ENCODE data around the gene NFIC.
"Not testable (repeated sequence)": the region's sequence is repeated elsewhere in the genome, so short reads cannot be mapped to it uniquely, and the experiment has no call there.

Gene NFIC

DNA sequence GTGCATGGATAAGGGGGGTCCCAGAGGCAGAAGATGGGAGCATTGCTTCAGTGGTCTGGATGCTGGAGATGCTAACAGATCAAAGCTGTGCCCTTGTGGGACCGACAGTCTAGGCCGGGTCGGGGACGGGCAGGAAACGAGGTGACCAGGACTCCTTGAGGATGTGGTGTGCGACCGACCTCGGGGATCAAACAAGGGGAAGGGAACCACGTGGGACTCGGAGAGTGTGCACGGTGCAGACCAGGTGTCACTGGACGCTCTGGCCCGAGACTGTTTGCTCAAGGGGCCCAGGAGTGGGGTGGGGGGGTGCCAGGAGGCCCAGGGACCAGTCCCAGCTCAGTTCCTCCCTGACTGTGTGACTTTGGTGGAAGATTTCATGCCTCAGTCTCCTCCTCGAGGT is 6.0 kb downstream of the NFIC start:
- DNase-seq (ENCODE audit: low read depth, low spot score): no peak

DNA sequence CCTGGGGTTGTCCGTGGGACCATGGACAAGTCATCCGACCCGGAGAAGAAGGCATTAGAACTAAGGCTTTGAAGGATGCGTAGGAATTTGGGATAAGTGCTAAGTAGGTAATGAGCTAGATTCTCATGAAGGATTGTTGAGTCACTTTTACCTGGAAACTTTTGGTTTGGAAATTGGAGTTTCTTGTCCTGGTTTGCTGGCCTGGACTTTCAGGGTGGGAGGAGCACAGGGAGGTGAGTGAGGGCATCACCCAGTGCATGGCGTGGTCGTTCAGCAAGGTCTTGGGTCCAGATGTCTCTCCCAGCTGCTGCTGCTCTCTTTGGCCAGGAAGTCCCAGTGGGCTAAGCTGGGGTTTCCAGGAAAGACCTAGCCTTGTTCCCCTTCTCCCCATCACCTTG is 7.6 kb downstream of the NFIC start:
- no peak for DNase-seq (ENCODE audit: low read depth, low spot score)

DNA sequence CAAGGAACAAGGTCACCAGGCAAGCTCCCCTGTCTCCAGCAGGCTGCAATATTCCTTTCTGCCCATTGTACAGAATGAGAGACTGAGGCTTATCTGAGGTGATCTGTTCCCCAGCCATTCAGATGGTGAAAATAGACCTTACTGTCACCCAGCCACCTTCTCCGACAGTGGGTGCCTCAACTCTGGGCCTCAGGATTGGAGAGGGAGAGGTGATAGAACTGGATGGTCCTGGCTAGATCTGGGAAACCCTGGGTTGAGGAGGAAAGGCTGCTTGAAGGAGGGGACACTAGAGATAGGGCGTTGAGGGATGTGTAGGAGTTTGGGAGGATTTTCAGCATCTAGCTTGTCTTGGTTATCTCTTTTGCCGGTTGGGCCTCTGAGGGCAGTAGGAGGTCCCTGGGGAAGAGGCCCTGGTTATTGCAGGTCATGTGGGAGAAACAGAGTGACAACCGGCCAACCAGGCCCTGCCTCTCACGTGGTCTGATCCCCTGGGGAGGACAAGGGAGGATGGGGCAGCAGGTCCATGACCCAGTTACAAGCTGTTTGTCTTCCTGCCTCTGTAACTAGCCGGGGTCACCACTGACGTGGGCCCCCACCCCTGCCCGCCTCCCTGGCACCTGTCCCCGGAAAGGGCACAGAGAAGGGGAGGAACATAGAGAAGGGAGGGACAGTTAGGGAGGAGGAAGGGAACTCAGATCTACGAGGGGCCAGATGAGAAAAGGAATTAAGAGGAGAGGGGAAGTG is 8.2 kb downstream of the NFIC start:
- DNase-seq (ENCODE audit: low read depth, low spot score): no peak

DNA sequence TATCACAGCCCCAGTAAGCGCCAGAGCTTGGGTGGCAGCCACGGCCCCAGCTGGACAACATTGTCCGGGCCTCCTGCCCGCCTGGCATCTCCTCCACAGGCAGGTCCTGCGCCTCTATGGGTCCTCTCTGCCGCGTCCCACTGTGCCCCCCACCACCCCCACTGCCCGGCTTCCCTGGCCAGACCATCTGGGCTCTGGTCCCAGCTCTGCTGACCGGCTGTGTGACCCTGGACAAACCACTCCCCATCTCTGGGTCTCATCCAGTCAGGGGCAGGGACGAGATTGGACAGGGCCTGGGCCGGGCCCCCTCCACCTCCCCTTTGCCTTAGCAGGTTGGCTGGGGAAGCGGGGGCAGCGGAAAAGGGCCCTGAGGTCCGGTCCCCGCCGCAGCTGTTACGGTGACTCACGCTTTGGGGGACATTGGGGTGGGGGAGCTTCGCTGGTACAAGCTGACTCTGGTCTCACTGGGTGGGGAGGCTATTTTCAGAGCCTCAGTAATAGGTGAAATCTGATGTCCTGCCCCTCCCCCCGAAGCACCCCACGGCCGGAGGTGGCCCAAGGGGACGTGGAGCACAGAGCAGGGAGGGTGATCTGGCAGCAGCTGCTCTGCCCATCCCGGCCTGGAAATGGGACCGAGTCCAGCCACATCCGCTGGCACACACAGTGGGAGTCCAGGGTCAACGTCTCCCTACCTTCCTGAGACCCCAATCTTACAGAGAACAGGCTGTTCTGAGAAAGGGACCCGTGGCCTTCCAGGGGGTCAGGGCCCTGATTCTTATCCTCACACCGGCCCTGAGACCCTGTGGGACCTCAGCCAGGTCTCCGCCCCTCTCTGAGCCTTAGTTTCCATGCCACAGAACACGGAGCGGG is 9.1 kb downstream of the NFIC start:
- no peak for DNase-seq (ENCODE audit: low read depth, low spot score)

DNA sequence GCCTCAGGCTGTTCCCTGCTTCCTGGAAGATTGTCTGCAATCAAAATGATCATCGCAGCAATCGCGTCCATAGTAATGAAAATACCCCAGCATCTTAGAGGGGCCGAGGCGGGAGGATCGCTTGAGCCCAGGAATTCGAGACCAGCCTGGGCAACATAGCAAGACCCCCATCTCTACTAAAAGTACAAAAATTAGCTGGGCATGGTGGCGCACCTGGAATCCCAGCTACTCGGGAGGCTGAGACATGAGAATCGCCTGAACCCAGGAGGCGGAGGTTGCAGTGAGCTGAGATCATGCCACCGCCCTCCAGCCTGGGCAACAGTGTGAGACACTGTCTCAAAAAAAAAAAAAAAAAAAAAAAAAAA is 9.7 kb downstream of the NFIC start:
- DNase-seq (ENCODE audit: low read depth, low spot score): not testable (repeated sequence)

DNA sequence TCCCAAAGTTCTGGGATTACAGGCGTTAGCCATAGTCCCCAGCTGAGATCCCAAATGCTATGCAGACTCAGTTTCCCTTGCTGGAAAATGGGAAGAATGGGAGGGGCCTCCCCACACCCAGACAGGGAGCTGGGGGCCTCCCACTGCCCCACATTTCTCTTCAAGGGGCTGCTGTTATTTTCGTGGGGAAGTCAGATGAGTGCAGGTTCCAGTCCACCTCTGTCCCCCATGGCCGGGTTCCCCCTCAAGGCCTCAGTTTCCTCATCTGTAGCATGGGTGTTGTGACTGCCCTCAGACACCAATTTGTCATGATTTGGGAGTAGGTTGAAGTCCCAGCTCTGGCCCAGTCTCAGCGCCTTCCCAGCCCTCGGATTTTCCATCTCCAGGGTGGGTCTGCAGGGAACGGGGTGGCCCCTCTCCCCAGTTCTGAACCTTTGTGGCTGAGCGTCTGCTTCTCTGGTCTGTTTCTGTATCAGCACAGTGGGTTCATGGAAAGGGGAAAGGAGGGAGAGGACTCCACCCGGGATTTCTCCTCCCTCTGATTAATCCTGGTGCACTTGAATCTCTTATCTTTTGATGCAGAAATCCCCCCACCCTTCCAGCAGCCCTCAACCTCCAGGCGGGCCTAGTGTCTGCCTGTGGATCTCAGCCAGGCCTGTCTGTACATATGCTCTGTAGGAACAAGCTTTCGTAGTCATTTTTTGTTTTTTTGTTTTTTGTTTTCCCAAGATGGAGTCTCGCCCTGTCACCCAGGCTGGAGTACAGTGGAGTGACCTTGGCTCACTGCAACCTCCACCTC is 12.2 kb downstream of the NFIC start:
- no peak for DNase-seq (ENCODE audit: low read depth, low spot score)

DNA sequence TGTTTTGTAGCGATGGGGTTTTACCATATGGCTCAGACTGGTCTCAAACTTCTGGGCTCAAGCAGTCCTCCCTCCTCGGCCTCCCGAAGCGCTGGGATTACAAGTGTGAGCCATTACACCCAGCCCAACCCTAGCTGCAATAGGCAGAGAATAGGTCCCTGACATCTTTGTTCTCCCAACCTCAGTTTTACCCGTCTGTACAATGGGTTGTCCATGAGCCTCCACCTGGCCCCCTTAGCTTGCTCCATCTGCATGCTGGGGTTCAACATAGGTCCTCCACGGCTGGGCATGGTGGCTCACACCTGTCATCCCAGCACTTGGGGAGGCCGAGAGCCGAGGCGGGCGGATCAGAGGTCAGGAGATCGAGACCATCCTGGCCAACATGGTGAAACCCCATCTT is 14.4 kb downstream of the NFIC start:
- DNase-seq (ENCODE audit: low read depth, low spot score): no peak

DNA sequence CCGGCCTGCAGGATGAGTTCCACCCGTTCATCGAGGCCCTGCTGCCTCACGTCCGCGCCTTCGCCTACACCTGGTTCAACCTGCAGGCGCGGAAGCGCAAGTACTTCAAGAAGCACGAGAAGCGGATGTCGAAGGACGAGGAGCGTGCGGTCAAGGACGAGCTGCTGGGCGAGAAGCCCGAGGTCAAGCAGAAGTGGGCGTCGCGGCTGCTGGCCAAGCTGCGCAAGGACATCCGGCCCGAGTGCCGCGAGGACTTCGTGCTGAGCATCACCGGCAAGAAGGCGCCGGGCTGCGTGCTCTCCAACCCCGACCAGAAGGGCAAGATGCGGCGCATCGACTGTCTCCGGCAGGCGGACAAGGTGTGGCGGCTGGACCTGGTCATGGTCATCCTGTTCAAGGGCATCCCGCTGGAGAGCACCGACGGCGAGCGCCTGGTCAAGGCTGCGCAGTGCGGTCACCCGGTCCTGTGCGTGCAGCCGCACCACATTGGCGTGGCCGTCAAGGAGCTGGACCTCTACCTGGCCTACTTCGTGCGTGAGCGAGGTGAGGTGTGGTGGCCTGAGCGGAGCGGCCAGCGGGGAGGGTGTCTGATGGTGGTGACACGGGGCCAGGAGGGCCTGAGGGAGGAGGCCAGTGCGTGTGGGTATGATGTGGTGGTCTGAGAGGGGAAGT is 15.5 kb downstream of the NFIC start:
- no peak for DNase-seq (ENCODE audit: low read depth, low spot score)

DNA sequence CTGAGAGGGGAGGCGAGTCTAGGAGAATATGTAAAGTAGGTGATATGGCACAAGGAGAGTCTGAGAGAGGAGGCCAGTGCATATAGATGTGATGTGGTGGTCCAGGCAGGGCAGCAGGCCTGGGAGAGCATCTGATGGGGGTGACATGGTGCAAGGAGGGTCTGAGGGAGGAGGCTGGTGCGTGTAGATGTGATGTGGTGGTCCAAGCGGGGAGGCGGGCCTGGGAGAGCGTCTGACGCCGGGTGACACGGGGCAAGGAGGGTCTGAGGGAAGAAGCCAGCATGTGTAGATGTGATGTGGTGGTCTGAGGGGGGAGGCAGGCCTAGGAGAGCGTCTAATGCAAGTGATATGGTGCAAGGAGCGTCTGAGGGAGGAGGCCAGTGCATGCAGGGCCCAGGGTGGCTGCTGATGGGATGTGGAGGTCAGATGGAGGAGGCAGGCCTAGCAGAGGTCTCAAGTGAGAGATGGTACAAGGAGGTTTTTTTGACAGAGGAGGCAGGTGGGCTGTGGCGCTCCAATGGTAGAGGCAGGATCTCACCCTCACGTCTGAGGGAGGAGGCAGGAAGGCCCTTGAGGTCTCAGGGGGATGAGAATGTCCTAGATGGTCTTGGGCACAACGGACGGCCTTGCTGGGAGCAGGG is 16.2 kb downstream of the NFIC start:
- DNase-seq (ENCODE audit: low read depth, low spot score): no peak

DNA sequence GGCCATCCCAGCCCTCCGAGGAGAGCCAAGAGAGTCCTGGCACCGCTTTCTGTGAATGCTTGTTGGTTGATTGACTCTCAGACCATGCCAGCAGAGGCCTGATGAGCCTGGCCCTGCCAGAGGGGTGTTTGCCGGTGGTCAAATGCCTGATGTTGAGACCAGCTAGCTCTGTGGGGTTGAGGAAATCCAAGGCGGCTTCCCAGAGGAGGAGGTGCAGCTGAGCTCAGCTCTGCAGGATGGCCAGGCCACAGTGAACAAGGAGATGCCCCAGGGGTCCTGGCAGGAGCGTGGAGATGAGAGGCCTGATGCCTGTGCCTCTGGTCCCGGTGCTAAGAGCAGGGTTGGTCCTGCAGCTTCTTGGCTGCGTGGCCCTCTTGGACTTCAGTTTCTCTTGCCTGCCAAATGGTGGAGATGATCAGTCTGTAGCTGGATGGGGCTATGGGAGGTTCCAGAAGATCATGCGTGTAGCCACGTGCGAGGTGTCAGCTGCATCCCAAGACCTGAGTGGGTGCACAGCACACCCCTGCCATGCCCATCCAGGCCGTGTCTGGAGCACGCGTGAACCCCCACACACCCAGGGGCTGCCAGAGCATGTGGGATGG is 16.8 kb downstream of the NFIC start:
- no peak for DNase-seq (ENCODE audit: low read depth, low spot score)

DNA sequence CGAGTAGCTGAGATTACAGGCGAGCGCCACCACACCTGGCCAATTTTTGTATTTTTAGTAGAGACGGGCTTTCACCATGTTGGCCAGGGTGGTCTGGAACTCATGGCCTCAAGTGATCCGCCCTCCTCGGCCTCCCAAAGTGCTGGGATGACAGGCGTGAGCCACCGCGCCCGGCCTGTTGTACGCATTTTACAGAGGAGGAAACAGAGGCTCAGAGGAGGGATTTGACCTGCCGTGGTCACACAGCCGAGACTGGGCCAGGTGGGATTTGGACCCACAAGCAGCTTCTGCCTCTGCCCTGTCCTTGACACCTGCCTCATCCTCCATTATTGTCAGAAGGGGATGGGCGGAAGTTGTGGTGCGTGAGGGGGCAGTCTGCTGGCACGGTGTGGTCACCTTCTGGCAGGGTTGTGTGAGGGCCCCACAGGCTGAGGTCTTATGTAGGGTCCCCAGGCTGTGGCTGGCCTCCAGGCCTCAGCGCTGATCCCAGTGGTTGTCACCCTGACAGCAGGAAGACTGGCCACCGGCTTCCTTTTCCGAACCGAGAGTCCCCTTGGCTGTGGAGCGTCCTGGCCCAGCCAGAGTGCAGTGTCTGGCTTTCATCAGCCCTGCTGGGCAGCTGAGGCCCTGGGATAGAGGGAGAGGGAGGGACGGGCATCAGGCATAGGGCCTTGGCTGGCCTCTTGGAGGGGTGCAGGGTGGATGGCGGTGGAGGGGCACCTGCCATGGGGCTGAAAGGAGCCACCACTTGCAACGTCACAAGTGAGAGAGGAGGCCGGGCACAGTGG is 20.3 kb downstream of the NFIC start:
- DNase-seq (ENCODE audit: low read depth, low spot score): no peak

DNA sequence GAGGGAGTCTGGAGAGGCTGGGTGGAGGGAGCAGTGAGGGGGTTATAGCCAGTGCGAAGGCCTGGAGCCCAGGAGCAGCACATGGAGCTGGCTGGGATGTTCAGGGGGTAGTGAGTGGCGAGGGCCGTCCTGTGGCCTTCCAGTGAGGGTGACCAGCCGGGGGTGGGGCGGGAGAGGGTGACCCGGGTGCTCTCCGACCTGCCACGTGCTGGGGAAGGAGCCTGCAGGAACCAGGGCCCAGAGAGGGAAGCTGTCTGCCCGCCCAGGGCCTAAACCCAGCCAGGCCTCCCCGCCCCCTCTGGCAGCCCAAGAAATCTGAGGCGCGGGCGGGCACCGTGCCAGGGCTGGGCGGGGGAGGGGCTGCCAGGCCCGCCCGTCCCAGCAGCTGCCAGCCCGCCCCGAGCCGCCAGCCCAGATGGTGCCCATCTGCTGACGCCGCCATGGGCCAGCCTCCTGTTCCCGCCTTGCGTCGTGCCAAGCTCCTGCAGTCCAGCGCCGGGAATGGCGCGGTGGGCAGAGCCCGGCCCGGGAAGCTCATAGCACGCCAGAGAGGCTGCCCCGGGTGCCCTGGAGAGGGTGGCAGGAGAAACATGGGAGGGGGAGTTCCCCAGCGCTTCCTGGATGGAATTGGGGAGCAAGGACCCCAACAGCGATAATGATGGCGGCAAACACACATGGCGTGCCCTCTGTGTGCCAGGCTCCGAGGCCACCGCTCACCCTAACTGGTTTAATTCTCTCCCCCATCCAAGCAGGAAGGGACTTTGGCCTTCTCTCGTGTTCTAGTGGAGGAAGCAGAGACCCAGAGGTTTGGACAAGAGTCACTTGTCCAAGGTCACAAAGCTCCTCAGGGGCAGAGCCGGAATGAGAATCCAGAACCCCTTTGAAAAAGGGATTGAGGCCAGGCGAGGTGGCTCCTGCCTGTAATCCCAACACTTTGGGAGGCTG is 21.5 kb downstream of the NFIC start:
- no peak for DNase-seq (ENCODE audit: low read depth, low spot score)

DNA sequence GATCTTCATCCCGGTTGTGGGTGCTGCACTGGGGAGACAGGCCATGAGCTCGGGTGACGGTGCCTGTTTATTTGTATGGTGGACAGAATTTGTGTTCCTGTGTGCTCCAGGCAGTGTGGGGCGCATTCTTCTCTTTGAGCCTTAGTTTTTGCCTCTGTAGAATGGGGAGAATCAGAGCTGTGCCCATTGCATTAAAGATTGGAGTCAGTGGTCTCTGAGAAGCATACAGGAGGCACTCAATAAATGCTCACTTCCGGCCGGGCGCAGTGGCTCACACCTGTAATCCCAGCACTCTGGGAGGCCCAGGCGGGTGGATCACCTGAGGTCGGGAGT is 23.0 kb downstream of the NFIC start:
- DNase-seq (ENCODE audit: low read depth, low spot score): no peak

DNA sequence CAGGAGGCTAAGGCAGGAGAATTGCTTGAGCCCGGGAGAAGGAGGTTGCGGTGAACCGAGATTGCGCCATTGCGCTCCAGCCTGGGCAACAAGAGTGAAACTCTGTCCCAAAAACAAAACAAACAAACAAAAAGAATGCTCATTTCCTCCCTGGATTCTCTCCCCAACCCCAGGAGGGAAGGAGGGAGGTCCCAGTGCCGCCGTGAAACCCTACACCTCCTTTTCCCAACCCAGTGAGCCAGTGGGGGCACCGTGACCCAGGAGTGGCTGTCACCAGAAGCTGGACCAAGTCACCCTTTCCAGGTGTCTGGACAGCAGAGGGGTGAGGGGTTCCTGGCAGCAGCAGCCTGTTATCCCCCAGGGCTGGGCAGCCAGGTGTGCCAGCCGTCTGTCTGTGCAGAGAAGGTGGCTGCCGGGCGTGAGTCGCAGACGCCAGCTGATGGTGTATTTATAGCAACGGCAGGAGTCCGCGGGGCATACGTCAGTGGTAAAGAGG is 23.5 kb downstream of the NFIC start:
- DNase-seq (ENCODE audit: low read depth, low spot score): no peak

DNA sequence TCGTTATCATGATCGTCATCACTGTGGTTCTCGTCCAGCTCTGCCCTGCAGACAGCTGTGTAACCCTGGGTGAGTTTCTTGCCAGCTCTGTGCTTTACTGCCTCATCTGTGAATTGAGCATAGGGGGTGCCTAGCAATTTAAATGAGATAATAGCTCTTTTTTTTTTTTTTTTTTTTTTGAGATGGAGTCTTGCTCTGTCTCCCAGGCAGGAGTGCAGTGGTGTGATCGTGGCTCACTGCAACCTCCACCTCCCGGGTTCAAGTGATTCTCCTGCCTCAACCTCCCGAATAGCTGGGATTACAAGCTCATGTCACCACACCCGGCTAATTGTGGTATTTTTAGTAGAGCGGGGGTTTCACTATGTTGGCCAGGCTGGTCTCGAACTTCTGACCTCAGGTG is 25.5 kb downstream of the NFIC start:
- DNase-seq (ENCODE audit: low read depth, low spot score): not testable (repeated sequence)

DNA sequence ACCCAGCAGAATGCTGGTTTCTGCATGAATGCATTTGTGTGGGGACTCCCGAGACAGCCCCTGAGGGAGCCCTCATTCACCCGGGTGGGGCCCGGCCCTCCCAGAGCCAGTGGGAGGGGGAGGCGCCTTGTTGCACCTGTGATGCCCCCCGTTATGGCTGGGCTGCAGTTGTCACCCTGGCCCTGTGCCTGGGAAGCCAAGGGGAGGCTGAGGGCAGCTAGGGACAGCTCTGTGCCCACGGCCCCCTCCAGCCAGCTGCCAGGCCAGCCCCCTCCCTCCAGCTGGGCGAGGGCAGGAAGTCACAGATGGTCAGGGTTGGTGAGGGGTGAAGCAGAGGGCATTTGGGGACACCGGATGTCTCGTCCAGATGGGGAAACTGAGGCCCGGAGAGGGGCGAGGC is 26.1 kb downstream of the NFIC start:
- no peak for DNase-seq (ENCODE audit: low read depth, low spot score)

DNA sequence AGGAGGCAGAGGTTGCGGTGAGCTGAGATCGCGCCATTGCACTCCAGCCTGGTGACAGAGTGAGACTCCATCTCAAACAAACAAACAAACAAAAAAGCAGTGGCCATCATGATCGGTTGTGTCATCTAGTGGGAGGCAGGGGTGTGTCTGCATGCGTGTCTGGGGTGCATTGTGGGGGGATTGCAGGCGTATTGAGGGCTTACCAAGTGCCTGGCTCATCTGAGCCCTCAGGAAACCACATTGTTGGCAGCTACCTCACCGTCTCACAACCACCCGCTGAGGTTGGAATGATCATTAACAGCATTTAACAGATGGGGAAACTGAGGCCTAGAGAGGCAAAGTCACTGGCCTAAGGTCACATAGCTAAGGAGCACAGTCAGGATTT is 30.5 kb downstream of the NFIC start:
- no peak for DNase-seq (ENCODE audit: low read depth, low spot score)

DNA sequence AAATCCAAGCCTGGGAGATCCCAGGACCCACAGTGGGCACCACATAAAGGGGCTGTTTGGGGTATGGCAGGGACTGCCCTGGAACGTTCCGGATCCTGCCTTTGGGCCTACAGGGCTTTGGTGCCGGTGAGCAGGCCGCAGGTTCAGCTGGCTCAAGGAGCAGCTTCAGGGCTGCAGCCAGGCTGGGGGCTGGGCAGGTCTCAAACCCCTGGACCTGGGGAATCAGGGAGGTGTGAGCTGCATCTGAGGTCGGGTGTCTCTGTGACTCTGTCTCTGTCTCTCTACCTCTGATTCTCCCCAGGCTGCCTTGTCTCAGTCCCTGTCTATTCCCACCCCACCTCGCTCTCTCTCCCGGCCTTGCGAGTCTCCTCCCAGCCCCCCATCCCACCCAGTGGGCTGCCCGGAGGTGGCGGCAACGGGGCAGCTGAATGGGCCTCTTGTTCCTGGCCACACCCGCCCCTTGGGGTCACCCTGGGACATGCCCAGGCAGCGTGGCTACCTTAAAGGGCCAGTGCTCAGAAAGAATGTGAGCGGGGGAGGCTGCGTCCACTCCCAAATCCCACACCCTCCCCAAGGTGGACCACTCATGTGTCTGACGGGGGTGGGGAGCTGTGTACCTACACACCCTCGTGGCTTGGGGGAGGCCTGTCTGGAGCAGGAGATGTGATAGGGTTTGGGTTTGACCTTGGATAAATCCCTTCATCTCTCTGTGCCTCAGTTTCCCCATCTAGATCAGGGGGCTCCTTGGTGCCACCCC is 31.1 kb downstream of the NFIC start:
- no peak for DNase-seq (ENCODE audit: low read depth, low spot score)

Measured in activated CD4-positive, CD25-positive, alpha-beta regulatory T cell treated with anti-CD3 and anti-CD28 coated beads, Interleukin-2, amount 50 U/mL, for 16 hours (primary cell).